Activated CD4-positive, alpha-beta T cell treated with anti-CD3 and anti-CD28 coated beads, Interleukin-2, amount 10 ng/mL, durations not matched to agents 7 days and 5 days (primary cell): ENCODE measurements around the gene MAT2A. TPM values are rescaled to one million over a fixed set of nuclear protein-coding genes. Genes with fewer than 3 reads are reported as not detected.
A peak's percentile ranks its signal among the peaks of the same experiment; 100 is the strongest.
"Not testable (repeated sequence)": the region's sequence is repeated elsewhere in the genome, so short reads cannot be mapped to it uniquely, and the experiment has no call there.

Experiments
- CTCF ChIA-PET: fragments of 350-600 bp; sonication (Branson Sonifier 250); formaldehyde crosslinking; loops from one replicate; lab custom pipeline; 2021; ENCODE audit warnings: antibody characterized with exemption; lab: Charles Lee
- POLR2A ChIA-PET: fragments of 350-600 bp; sonication (Branson Sonifier 250); formaldehyde crosslinking; loops from one replicate; lab custom pipeline; 2021; ENCODE audit warnings: antibody characterized with exemption; lab: Charles Lee
- DNase-seq: peaks from one replicate; pipeline ENCODE4 v3.0.0-alpha.2; 2020
- H3K27ac Mint-ChIP-seq: one replicate; pipeline ENCODE4 v1.8.0; 2021; ENCODE audit warnings: mild to moderate bottlenecking, moderate library complexity, mixed read lengths
- H3K27me3 Mint-ChIP-seq: one replicate; pipeline ENCODE4 v1.8.0; 2021; ENCODE audit warnings: mixed read lengths
- H3K36me3 Mint-ChIP-seq: one replicate; pipeline ENCODE4 v1.8.0; 2021; ENCODE audit warnings: low read depth, mixed read lengths
- H3K4me1 Mint-ChIP-seq: one replicate; pipeline ENCODE4 v1.8.0; 2021; ENCODE audit warnings: mixed read lengths
- H3K4me3 Mint-ChIP-seq: one replicate; pipeline ENCODE4 v1.8.0; 2021; ENCODE audit warnings: mild to moderate bottlenecking, moderate library complexity, mixed read lengths
- H3K9me3 Mint-ChIP-seq: one replicate; pipeline ENCODE4 v1.8.0; 2021; ENCODE audit warnings: mixed read lengths
- total RNA-seq, 2 experiments: library from RNA; stranded (reverse); gene quantifications; one replicate each; pipeline ENCODE4 v1.2.3, GENCODE V29; 2021

The MAT2A gene
- total RNA-seq, 2 experiments from 2014 or later, result 263 to 269 TPM

- ChIA-PET POLR2A (no interaction called here), CTCF (interaction anchor here (0.7 kb wide), 1 partner anchor 199 kb away, joined by 3 read pairs; no protein-coding TSS in a partner anchor)
- Mint-ChIP-seq H3K27me3 (no peaks in the 10 kb centered on the region), H3K4me3 (no peak overlapping the region), H3K4me1 (peaks cover 45% of the 10 kb centered on the region), H3K27ac (peak overlapping the region; percentile 2), H3K36me3 (peaks cover 7% of the 10 kb centered on the region), H3K9me3 (no peaks in the 10 kb centered on the region)
- DNase-seq, result no peak
These were observed 49.7 kb downstream of the MAT2A start for GRCh38 chr2:85588645-85589044.

- Mint-ChIP-seq H3K27me3 (no peaks in the 10 kb centered on the region), H3K4me1 (peaks cover 43% of the 10 kb centered on the region), H3K4me3 (no peak overlapping the region), H3K9me3 (no peaks in the 10 kb centered on the region), H3K36me3 (peaks cover 7% of the 10 kb centered on the region), H3K27ac (no peak overlapping the region)
- DNase-seq, result no peak
- ChIA-PET CTCF (interaction anchor here (2.2 kb wide), 1 partner anchor 12 kb away, joined by 7 read pairs; no protein-coding TSS in a partner anchor), POLR2A (interaction anchor here (0.7 kb wide), 1 partner anchor 181 kb away, joined by 3 read pairs; no protein-coding TSS in a partner anchor)
These were observed 50.2 kb downstream of the MAT2A start for GRCh38 chr2:85589181-85589580.

GRCh38 chr2:85589982-85590791 lies 51.2 kb downstream of the MAT2A start:
- Mint-ChIP-seq H3K27ac (no peak overlapping the region), H3K36me3 (peaks cover 11% of the 10 kb centered on the region), H3K4me3 (no peak overlapping the region), H3K4me1 (peaks cover 47% of the 10 kb centered on the region), H3K9me3 (no peaks in the 10 kb centered on the region), H3K27me3 (no peaks in the 10 kb centered on the region)
- DNase-seq, result no peak
- CTCF ChIA-PET, result interaction anchor here (0.9 to 2.2 kb wide), 3 partner anchors 11 to 162 kb away, joined by 3 to 7 read pairs (median 4); no protein-coding TSS in a partner anchor
- POLR2A ChIA-PET, result interaction anchor here (0.6 to 0.7 kb wide), 2 partner anchors 169 to 182 kb away, joined by 3 to 4 read pairs; no protein-coding TSS in a partner anchor

GRCh38 chr2:85590950-85591349 lies 52.0 kb downstream of the MAT2A start:
- ChIA-PET CTCF (interaction anchor here (0.9 to 2.2 kb wide), 4 partner anchors 10 to 162 kb away, joined by 3 to 7 read pairs (median 5); partner anchors contain the start of gene VAMP8), POLR2A (interaction anchor here (0.6 kb wide), 1 partner anchor 170 kb away, joined by 4 read pairs; no protein-coding TSS in a partner anchor)
- Mint-ChIP-seq H3K36me3 (peaks cover 15% of the 10 kb centered on the region), H3K27ac (no peak overlapping the region), H3K27me3 (no peaks in the 10 kb centered on the region), H3K9me3 (no peaks in the 10 kb centered on the region), H3K4me1 (peaks cover 46% of the 10 kb centered on the region), H3K4me3 (no peak overlapping the region)
- DNase-seq, result no peak

GRCh38 chr2:85591563-85591962 lies 52.6 kb downstream of the MAT2A start:
- Mint-ChIP-seq H3K9me3 (no peaks in the 10 kb centered on the region), H3K27ac (no peak overlapping the region), H3K4me1 (peaks cover 47% of the 10 kb centered on the region), H3K36me3 (peaks cover 16% of the 10 kb centered on the region), H3K27me3 (no peaks in the 10 kb centered on the region), H3K4me3 (no peak overlapping the region)
- ChIA-PET CTCF (interaction anchor here (0.8 to 2.2 kb wide), 4 partner anchors 9 to 163 kb away, joined by 3 to 7 read pairs (median 4); partner anchors contain the start of gene VAMP8), POLR2A (no interaction called here)
- no peak for DNase-seq

GRCh38 chr2:85592299-85592698 lies 53.3 kb downstream of the MAT2A start:
- H3K4me3 Mint-ChIP-seq, H3K27me3 Mint-ChIP-seq, POLR2A ChIA-PET, DNase-seq, H3K9me3 Mint-ChIP-seq: not testable (repeated sequence)
- Mint-ChIP-seq H3K27ac (peak overlapping the region; percentile 11), H3K4me1 (peaks cover 52% of the 10 kb centered on the region), H3K36me3 (peaks cover 22% of the 10 kb centered on the region)
- CTCF ChIA-PET, result interaction anchor here (0.6 to 1.6 kb wide), 4 partner anchors 15 to 508 kb away, joined by 3 to 6 read pairs (median 3); partner anchors contain the start of gene VAMP8

- CTCF ChIA-PET, result interaction anchor here (0.6 to 3.9 kb wide), 2 partner anchors 13 to 508 kb away, joined by 3 to 21 read pairs; no protein-coding TSS in a partner anchor
These were observed 54.1 kb downstream of the MAT2A start for GRCh38 chr2:85593023-85593422.

More at GRCh38 chr2:85593023-85593422, 54.1 kb downstream of the MAT2A start:
- Mint-ChIP-seq H3K27me3 (no peaks in the 10 kb centered on the region), H3K27ac (no peak overlapping the region), H3K4me1 (peaks cover 46% of the 10 kb centered on the region), H3K9me3 (no peaks in the 10 kb centered on the region), H3K36me3 (peaks cover 25% of the 10 kb centered on the region), H3K4me3 (no peak overlapping the region)
- POLR2A ChIA-PET, result no interaction called here
- no peak for DNase-seq

Other genes with a start within 250 kb of the MAT2A start
- 100 to 1,000 TPM; 127 to 130 TPM for gene TGOLN2, start 211.2 kb upstream of the MAT2A start, total RNA-seq
- 10 to 100 TPM; 24.7 to 24.9 TPM for gene RETSAT, start 184.6 kb upstream of the MAT2A start, total RNA-seq
- gene ELMOD3, start 184.4 kb upstream of the MAT2A start, total RNA-seq, result 10 to 100 TPM; 19.4 to 22.1 TPM
- 100 to 1,000 TPM; 299 to 387 TPM for gene CAPG, start 128.8 kb upstream of the MAT2A start, total RNA-seq
- under 1 TPM; 0.10 to 0.77 TPM for gene SH2D6, start 120.5 kb upstream of the MAT2A start, total RNA-seq
- 10 to 100 TPM; 20.8 to 22.8 TPM for gene GGCX, start 22.3 kb downstream of the MAT2A start, total RNA-seq
- gene VAMP8, start 38.4 kb downstream of the MAT2A start, total RNA-seq, result 100 to 1,000 TPM; 131 to 149 TPM
- gene VAMP5, start 45.3 kb downstream of the MAT2A start, total RNA-seq, result 10 to 100 TPM; 61.5 to 67.4 TPM
- 100 to 1,000 TPM in 1 of 2 experiments, 10 to 100 TPM in 1; 89.7 to 106 TPM for gene RNF181, start 56.6 kb downstream of the MAT2A start, total RNA-seq
- gene TMEM150A, start 63.5 kb downstream of the MAT2A start, total RNA-seq, result 1 to 10 TPM; 1.5 to 1.7 TPM
- gene C2orf68, start 72.9 kb downstream of the MAT2A start, total RNA-seq, result 10 to 100 TPM; 46.1 to 55.3 TPM
- gene USP39, start 77.0 kb downstream of the MAT2A start, total RNA-seq, result 10 to 100 TPM; 71.9 to 77.0 TPM
- not detected for gene SFTPB, start 129.0 kb downstream of the MAT2A start, total RNA-seq
- 10 to 100 TPM; 72.9 to 75.5 TPM for gene GNLY, start 155.2 kb downstream of the MAT2A start, total RNA-seq
- gene ATOH8, start 214.8 kb downstream of the MAT2A start, total RNA-seq, result under 1 TPM; 0.10 to 0.12 TPM